CD4-positive, alpha-beta T cell treated with Interleukin-2 at 100 ng/mL for 4 hours (primary cell): ENCODE measurements around the gene MPND.
"Not testable (repeated sequence)": the region's sequence is repeated elsewhere in the genome, so short reads cannot be mapped to it uniquely, and the experiment has no call there.

Source experiments
- DNase-seq: peaks from one replicate; pipeline ENCODE4 v3.0.0-alpha.2; 2020; ENCODE audit warnings: low spot score

MPND gene

GRCh38 chr19:4320419-4320818, 22.9 kb upstream of the MPND start:
- no peak for DNase-seq

GRCh38 chr19:4322942-4323665, 20.3 kb upstream of the MPND start:
- DNase-seq: no peak

GRCh38 chr19:4323692-4324091, 19.7 kb upstream of the MPND start:
- DNase-seq: no peak

- no peak for DNase-seq
Measured at GRCh38 chr19:4324228-4324627, 19.1 kb upstream of the MPND start.

GRCh38 chr19:4326215-4326836, 17.0 kb upstream of the MPND start:
- no peak for DNase-seq

GRCh38 chr19:4326837-4327251, 16.5 kb upstream of the MPND start:
- DNase-seq: peak; percentile 10

- peak; percentile 66 for DNase-seq
Measured at GRCh38 chr19:4327252-4327876, 16.0 kb upstream of the MPND start.

GRCh38 chr19:4327877-4328242, 15.5 kb upstream of the MPND start:
- DNase-seq: no peak

GRCh38 chr19:4328243-4328990, 14.9 kb upstream of the MPND start:
- DNase-seq: peak; percentile 96

GRCh38 chr19:4328991-4329681, 14.2 kb upstream of the MPND start:
- DNase-seq: not testable (repeated sequence)

GRCh38 chr19:4329858-4330257, 13.5 kb upstream of the MPND start:
- DNase-seq: no peak

GRCh38 chr19:4334929-4335570, 8.3 kb upstream of the MPND start:
- no peak for DNase-seq

GRCh38 chr19:4337906-4338440, 5.4 kb upstream of the MPND start:
- no peak for DNase-seq

- DNase-seq: no peak
Measured at GRCh38 chr19:4338441-4339355, 4.7 kb upstream of the MPND start, which contains the start of gene STAP2. STAP2 (minus strand) TSS chr19:4338827; CDS start chr19:4338753, 74 bp downstream.

GRCh38 chr19:4342314-4342614, 1.1 kb upstream of the MPND start:
- DNase-seq: no peak

- DNase-seq: peak; percentile 98
Measured at GRCh38 chr19:4342615-4343369, 570 bp upstream of the MPND start.

GRCh38 chr19:4345342-4346019, 2.1 kb downstream of the MPND start:
- DNase-seq: no peak

- DNase-seq: no peak
Measured at GRCh38 chr19:4346020-4346383, 2.6 kb downstream of the MPND start.

GRCh38 chr19:4347521-4347920, 4.2 kb downstream of the MPND start:
- no peak for DNase-seq
